Parathyroid adenoma (tissue), 2 donors: ENCODE measurements around the gene ZCCHC14.

ENCODE experiments used
- H2AFZ ChIP-seq: fragments of 300-600 bp; sonication (generic); one replicate; pipeline ENCODE4 v1.7.0; 2017; ENCODE audit warnings: antibody characterized with exemption, mild to moderate bottlenecking
- H3K27ac ChIP-seq: fragments of 300-600 bp; sonication (generic); one replicate; pipeline ENCODE4 v1.7.0; 2017
- H3K27me3 ChIP-seq: fragments of 300-600 bp; sonication (generic); one replicate; pipeline ENCODE4 v1.7.0; 2017; ENCODE audit warnings: low read length; ENCODE audit not compliant: control insufficient read depth, insufficient read depth
- H3K36me3 ChIP-seq: fragments of 300-600 bp; sonication (generic); one replicate; pipeline ENCODE4 v1.7.0; 2017; ENCODE audit warnings: low read length; ENCODE audit not compliant: control insufficient read depth, insufficient read depth
- H3K4me1 ChIP-seq: fragments of 300-600 bp; sonication (generic); one replicate; pipeline ENCODE4 v1.7.0; 2017; ENCODE audit warnings: control low read depth
- H3K4me2 ChIP-seq: fragments of 300-600 bp; sonication (generic); one replicate; pipeline ENCODE4 v1.7.0; 2017; ENCODE audit warnings: low read length
- H3K4me3 ChIP-seq: fragments of 300-600 bp; sonication (generic); one replicate; pipeline ENCODE4 v1.7.0; 2017; ENCODE audit warnings: low read depth, low read length
- H3K79me2 ChIP-seq: fragments of 300-600 bp; sonication (generic); one replicate; pipeline ENCODE4 v1.7.0; 2017; ENCODE audit warnings: control low read depth
- H3K9ac ChIP-seq: fragments of 300-600 bp; sonication (generic); one replicate; pipeline ENCODE4 v1.7.0; 2017; ENCODE audit warnings: mild to moderate bottlenecking
- H3K9me3 ChIP-seq: fragments of 300-600 bp; sonication (generic); one replicate; pipeline ENCODE4 v1.7.0; 2017; ENCODE audit warnings: low read length; ENCODE audit not compliant: control insufficient read depth
- CTCF ChIP-seq: fragments of 300-600 bp; sonication (generic); IDR thresholded peaks from one replicate; pipeline ENCODE4 v1.7.0; 2017; ENCODE audit warnings: antibody characterized with exemption, mild to moderate bottlenecking
- donor health status: primary hyperparathyroidism.

ZCCHC14 gene

DNA sequence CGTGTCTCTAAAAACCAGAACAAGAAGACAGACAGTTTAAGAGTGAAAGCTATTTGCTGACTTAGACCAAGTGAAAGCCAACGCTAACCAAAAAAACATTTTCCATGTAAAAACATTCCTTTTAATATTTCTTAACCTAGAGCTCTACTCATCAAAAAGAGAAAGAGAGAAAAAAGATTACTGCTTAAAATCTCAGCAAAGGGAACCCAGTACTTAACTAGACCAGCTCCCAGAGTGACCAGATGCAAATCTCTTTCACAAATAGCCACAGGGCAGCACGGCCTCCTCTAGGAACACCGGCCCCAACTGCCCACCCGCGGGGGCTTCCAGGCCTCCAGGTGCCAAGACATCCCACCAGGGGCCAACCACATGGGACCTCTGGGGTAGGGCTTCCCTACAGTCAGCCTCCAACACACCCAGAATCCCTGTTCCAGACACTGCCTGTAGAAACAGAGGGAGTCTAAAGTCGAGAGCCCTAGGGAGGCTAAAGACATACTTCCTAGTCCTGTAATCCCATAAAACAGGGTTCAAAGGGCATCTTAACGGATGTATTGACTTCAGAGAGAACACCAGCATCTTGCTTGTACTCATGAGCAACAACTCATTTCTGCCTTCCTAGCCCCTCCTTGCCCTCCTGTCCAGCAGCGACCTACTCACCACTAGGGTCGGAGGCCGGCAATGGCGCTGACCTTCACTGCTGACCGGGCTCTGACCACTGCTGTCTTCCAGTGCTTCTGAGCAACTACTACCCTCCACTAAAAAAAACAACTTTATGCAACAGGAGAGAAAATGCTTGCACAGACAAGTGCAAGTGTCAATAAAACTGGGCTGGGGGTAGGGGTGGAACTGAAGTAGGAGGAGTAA lies 21.3 kb downstream of the ZCCHC14 start:
- H3K4me2 ChIP-seq = peak overlapping the region; percentile 33
- peaks cover 26% of the 10 kb centered on the region for H3K4me1 ChIP-seq
- H3K9me3 ChIP-seq = no peaks in the 10 kb centered on the region
- H2AFZ ChIP-seq = no peak overlapping the region
- no peaks in the 10 kb centered on the region for H3K27me3 ChIP-seq
- peak overlapping the region; percentile 20 for H3K27ac ChIP-seq
- peaks cover 69% of the 10 kb centered on the region for H3K79me2 ChIP-seq
- H3K4me3 ChIP-seq = peak overlapping the region; percentile 7
- no peaks in the 10 kb centered on the region for H3K36me3 ChIP-seq
- no peak for TF ChIP-seq CTCF
- H3K9ac ChIP-seq = no peak overlapping the region

- Histone ChIP-seq H3K27me3 (no peaks in the 10 kb centered on the region), H2AFZ (no peak overlapping the region), H3K36me3 (no peaks in the 10 kb centered on the region), H3K4me3 (no peak overlapping the region), H3K27ac (no peak overlapping the region), H3K4me2 (no peak overlapping the region), H3K9me3 (no peaks in the 10 kb centered on the region), H3K4me1 (peaks cover 31% of the 10 kb centered on the region), H3K79me2 (peaks cover 69% of the 10 kb centered on the region), H3K9ac (no peak overlapping the region)
- no peak for TF ChIP-seq CTCF
Measured at GRCh38 chr16:87470332-87470731, 22.5 kb downstream of the ZCCHC14 start.

- H2AFZ ChIP-seq = no peak overlapping the region
- H3K9me3 ChIP-seq = no peaks in the 10 kb centered on the region
- H3K9ac ChIP-seq = no peak overlapping the region
- no peaks in the 10 kb centered on the region for H3K27me3 ChIP-seq
- no peak overlapping the region for H3K4me2 ChIP-seq
- H3K4me3 ChIP-seq = no peak overlapping the region
- H3K27ac ChIP-seq = no peak overlapping the region
- peaks cover 31% of the 10 kb centered on the region for H3K4me1 ChIP-seq
- H3K36me3 ChIP-seq = no peaks in the 10 kb centered on the region
- peaks cover 58% of the 10 kb centered on the region for H3K79me2 ChIP-seq
- TF ChIP-seq CTCF = no peak
Measured at GRCh38 chr16:87469169-87469568, 23.7 kb downstream of the ZCCHC14 start.

- no peak overlapping the region for H3K9ac ChIP-seq
- no peak for TF ChIP-seq CTCF
- H3K27ac ChIP-seq = no peak overlapping the region
- no peaks in the 10 kb centered on the region for H3K9me3 ChIP-seq
- no peak overlapping the region for H2AFZ ChIP-seq
- H3K4me2 ChIP-seq = no peak overlapping the region
- no peaks in the 10 kb centered on the region for H3K36me3 ChIP-seq
- H3K4me3 ChIP-seq = no peak overlapping the region
- peaks cover 37% of the 10 kb centered on the region for H3K4me1 ChIP-seq
- H3K27me3 ChIP-seq = no peaks in the 10 kb centered on the region
- peaks cover 55% of the 10 kb centered on the region for H3K79me2 ChIP-seq
Measured at GRCh38 chr16:87468550-87468949, 24.3 kb downstream of the ZCCHC14 start.
